Hematopoietic multipotent progenitor cell treated with erythropoietin and hydrocortisone succinate and interleukin-3 and kit ligand, for 17 days (in vitro differentiated cells): ENCODE results near the gene PRKCQ.
"Not testable (repeated sequence)": the region's sequence is repeated elsewhere in the genome, so short reads cannot be mapped to it uniquely, and the experiment has no call there.

ENCODE experiments used
- DNase-seq: peaks from one replicate; pipeline ENCODE4 v3.0.0-alpha.2; 2015; ENCODE audit warnings: low spot score

Gene PRKCQ

GRCh38 chr10:6383096-6383812 is 196.8 kb downstream of the PRKCQ start:
- no peak for DNase-seq

- no peak for DNase-seq
These were observed 198.0 kb downstream of the PRKCQ start for GRCh38 chr10:6382081-6382480.

- DNase-seq = not testable (repeated sequence)
These were observed 199.6 kb downstream of the PRKCQ start for GRCh38 chr10:6380478-6380877.

GRCh38 chr10:6379015-6379776 is 200.9 kb downstream of the PRKCQ start:
- no peak for DNase-seq
